Skeletal muscle cell (primary cell): ENCODE results near the gene MRAS.
"Not testable (repeated sequence)": the region's sequence is repeated elsewhere in the genome, so short reads cannot be mapped to it uniquely, and the experiment has no call there.

Experiments used
- DNase-seq: peaks from one replicate; pipeline ENCODE4 v3.0.0-alpha.2; 2010; ENCODE audit warnings: low read depth
- H3K4me3 ChIP-seq: 2 replicates; pipeline ENCODE4 v1.5.1; 2011; ENCODE audit warnings: low read depth, mild to moderate bottlenecking, control low read depth, low read length, moderate library complexity

MRAS gene

DNA sequence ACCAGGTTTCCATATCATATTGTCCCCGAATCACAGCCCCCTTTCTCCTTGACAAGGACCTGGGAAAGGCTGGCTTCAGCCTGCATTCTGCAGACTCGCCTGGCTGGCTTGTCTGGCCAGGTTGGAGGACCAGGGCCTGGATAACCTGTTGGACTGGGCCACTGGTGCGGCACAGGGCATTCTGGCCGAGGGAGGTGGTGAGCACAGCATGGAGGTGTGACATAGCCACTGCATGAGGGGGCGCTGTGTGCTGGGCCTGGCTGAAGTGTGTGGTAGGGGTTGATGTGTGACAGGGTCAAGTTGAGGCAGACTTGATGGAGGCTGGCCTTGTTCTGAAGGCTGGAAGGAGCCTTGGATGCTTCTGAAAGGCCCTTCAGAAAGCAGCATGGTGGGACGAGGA, 88.9 kb downstream of the MRAS start:
- no peak overlapping the region for H3K4me3 ChIP-seq
- DNase-seq: no peak

DNA sequence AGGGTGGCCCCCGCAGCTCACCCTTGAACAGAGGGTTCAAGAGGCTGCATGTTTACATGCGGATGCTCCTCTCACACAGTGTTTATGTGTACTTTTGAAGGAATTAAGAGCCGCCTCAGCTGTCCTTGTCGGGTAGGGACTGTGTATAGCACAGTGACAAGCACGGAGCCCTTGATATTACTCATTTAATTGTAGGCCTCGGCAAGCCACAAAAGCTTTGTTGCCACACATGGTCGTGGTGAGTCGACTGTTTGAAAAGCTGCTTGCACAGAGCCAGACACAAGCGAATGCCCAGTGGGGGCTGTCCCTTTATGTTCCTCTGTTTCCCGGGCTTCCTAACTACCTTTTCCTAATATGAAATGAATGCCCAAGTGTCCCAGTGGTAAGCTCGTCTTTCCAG, 90.5 kb downstream of the MRAS start:
- H3K4me3 ChIP-seq: no peak overlapping the region
- no peak for DNase-seq

DNA sequence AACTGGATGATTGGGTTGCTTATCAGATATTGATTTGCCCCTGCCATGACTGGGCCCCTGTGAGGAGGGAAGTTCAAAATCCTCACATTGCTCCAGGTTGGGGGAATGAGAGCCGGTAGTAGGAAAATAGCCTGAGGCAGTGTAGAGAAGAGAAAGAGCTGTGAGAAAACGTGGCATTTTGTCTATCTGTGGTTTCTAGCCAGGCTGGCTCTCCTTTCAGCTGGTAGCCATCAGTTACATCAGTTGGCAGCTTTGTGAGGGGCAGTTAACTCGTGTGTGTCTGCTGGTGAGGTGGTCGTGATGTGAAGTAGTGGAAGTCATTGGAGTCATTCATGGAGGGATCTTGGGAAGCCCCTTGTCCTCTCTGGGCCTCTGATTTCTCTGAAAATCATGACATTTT, 91.3 kb downstream of the MRAS start:
- no peak overlapping the region for H3K4me3 ChIP-seq

DNA sequence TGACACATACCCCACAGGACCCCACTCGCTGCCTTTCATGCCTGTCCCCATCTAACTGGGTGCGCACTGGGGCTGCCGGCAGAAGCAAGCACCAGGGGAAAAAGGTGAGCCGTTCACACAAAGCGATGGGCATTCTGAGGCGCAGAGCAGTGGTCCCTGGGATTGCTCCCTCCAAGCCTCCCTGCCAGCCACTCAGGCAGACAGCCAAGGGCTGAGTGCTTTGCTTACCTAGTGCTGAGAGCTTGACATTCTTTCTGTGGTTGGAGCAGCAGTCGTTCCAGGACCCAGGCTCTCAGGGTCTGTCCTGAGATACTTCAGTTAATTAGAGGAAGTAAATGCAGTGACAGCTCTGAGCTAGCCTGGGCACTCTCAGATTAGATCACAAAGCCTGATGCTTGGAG, 91.7 kb downstream of the MRAS start:
- no peak overlapping the region for H3K4me3 ChIP-seq
- no peak for DNase-seq

More for the DNA sequence above, 91.3 kb downstream of the MRAS start:
- no peak for DNase-seq

DNA sequence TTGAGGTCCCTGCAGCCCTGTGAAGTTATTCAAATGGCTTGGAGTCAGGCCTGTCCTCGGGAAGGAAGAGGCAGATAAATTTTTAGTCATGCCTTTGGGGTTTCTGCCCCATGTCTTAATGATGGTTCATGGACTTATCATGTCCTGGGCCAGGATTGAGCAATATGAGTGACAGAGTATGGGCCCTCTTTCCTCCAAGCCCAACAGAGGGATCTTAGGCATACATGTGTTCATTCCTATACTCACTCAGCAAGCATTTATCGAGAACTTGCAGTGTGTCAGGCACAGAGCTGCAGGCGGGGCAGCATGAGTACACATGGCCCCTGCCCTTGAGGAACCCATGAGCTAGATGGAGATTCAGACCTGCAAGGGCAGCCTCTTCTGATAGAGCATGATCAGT, 92.2 kb downstream of the MRAS start:
- no peak overlapping the region for H3K4me3 ChIP-seq
- no peak for DNase-seq

GRCh38 chr3:138441256-138441655, 92.9 kb downstream of the MRAS start:
- no peak for DNase-seq
- H3K4me3 ChIP-seq: no peak overlapping the region

GRCh38 chr3:138441742-138442141, 93.4 kb downstream of the MRAS start:
- H3K4me3 ChIP-seq: no peak overlapping the region
- no peak for DNase-seq

DNA sequence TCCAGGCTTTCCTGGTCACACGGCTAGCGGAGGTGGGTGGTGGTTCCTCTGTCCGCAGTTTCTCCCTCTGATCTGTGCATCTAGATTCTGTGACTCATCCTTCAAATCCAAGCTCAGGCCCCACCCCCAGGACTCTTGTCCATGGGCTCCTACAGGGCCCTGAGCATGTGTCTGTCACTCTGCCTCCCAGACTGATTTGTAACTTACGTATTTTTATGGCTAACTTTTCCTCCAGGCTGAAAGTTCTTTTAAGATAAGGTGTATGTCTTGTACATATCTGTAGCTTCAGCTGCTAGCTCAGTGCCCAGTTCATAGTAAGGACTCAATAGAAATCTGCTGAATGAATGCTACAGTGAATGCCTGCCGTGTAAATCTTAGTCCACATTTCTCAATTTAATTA, 94.1 kb downstream of the MRAS start:
- no peak overlapping the region for H3K4me3 ChIP-seq
- no peak for DNase-seq

- H3K4me3 ChIP-seq: no peak overlapping the region
- DNase-seq: no peak
Measured at GRCh38 chr3:138443091-138443490, 94.7 kb downstream of the MRAS start.

GRCh38 chr3:138443521-138444503, 95.4 kb downstream of the MRAS start:
- DNase-seq: no peak
- no peak overlapping the region for H3K4me3 ChIP-seq

DNA sequence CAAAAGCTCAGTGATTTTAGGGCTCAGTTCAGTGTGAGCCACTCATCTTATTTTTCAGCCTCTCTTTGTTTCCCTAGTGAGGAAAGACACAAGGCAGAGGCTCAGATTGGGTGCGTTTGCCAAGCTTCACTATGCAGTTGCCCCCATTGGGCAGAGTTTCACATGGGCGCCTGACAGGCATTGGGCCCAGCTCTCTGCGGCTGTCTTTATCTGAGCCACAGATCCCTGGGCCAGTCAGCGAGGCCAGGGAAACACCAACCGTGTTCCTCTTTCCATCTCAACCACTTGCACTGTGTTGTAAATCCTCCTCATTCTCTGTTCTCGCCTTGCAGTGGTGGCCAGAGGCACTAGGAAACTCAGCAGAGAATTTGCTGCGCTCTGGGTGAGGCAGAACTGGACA, 96.9 kb downstream of the MRAS start:
- no peak for DNase-seq
- no peak overlapping the region for H3K4me3 ChIP-seq

GRCh38 chr3:138445654-138446053, 97.3 kb downstream of the MRAS start:
- DNase-seq: no peak
- no peak overlapping the region for H3K4me3 ChIP-seq

DNA sequence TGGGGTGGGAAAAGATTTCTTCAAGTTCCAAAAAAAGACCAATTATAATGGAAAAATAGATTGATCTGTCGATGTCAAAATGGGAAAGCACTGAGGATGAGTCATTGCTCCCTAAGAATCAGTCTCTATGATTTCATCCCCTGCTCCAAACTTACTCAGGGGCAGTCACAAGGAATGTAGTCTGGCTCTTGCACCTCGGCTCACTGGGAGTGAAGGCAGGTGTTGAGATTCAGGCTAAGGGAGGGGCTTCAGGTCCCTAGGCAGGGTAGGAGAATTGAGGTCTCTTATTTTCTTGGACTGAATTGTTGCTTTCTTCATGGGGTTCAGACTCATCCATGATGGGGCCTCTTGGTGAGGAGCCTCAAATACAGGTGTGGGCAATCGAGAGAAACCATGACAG, 100.3 kb downstream of the MRAS start:
- no peak for DNase-seq
- H3K4me3 ChIP-seq: no peak overlapping the region

- no peak for DNase-seq
- H3K4me3 ChIP-seq: no peak overlapping the region
Measured at GRCh38 chr3:138449490-138449889, 101.1 kb downstream of the MRAS start.

- no peak for DNase-seq
- H3K4me3 ChIP-seq: no peak overlapping the region
Measured at GRCh38 chr3:138450181-138450580, 101.8 kb downstream of the MRAS start.

GRCh38 chr3:138450704-138451424, 102.5 kb downstream of the MRAS start:
- no peak for DNase-seq
- H3K4me3 ChIP-seq: no peak overlapping the region

- DNase-seq: no peak
Measured at GRCh38 chr3:138451595-138452162, 103.3 kb downstream of the MRAS start.

DNA sequence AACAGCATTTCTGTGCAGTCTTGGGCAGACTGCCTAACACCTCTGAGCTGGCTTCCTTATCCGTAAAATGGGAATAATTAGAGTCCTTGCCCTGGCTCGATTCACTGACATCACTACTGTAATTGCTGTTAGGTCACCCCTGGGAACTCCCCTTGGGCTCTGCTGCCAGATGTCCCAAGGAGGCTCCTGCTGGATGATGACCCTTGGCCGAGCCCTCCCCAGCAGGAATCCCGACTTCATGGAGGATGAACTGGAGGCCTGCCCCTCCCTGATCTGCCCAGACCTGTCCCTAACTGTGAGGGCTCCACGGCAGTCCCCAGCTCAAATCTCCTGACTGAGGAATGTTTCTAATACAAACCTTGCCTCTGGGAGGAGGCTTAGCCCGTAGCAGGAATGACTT, 104.1 kb downstream of the MRAS start:
- H3K4me3 ChIP-seq: no peak overlapping the region
- no peak for DNase-seq

More at GRCh38 chr3:138451595-138452162, 103.3 kb downstream of the MRAS start:
- H3K4me3 ChIP-seq: no peak overlapping the region

- not testable (repeated sequence) for H3K4me3 ChIP-seq, DNase-seq
Measured at GRCh38 chr3:138453940-138454339, 105.6 kb downstream of the MRAS start.
